IPS DF 6.9 (cell line): ENCODE measurements around the gene KRTAP6-3.

Experiments used
- DNase-seq: peaks from one replicate; pipeline ENCODE4 v3.0.0-alpha.2; 2013; ENCODE audit warnings: low read depth, low spot score
- H3K27ac ChIP-seq: one replicate; pipeline ENCODE4 v1.5.1; 2013; ENCODE audit warnings: low read length, control low read depth
- H3K27me3 ChIP-seq: 2 replicates; pipeline ENCODE4 v1.6.1; 2013; ENCODE audit warnings: mild to moderate bottlenecking, low read length; ENCODE audit not compliant: control insufficient read depth, insufficient read depth
- H3K36me3 ChIP-seq: 2 replicates; pipeline ENCODE4 v1.6.1; 2013; ENCODE audit warnings: low read length; ENCODE audit not compliant: control insufficient read depth, insufficient read depth
- H3K4me1 ChIP-seq: 2 replicates; pipeline ENCODE4 v1.6.1; 2013; ENCODE audit warnings: low read length; ENCODE audit not compliant: control insufficient read depth, insufficient read depth
- H3K4me3 ChIP-seq: 2 replicates; pipeline ENCODE4 v1.5.1; 2013; ENCODE audit warnings: mild to moderate bottlenecking, low read length
- H3K9me3 ChIP-seq: 2 replicates; pipeline ENCODE4 v1.6.1; 2013; ENCODE audit warnings: low read length, inconsistent platforms; ENCODE audit not compliant: control insufficient read depth, insufficient read depth
- WGBS: extraction: QIAGEN DNeasy Blood & Tissue Kit; methylation state at CpG from one replicate; pipeline ENCODE4 v1.1.7; 2013; ENCODE audit warnings: mixed read lengths, missing lambda C conversion rate; ENCODE audit not compliant: insufficient read length, insufficient coverage; 5-methylcytosine and 5-hydroxymethylcytosine counted together

Gene KRTAP6-3

GRCh38 chr21:30592140-30592539 lies at the start of gene KRTAP6-3:
Gene KRTAP6-3, plus strand, starts transcription at chr21:30592440. Its CDS starts 6 bp downstream, at chr21:30592446.
- WGBS = no CpG with 5 or more reads among the region's 4 CpGs
- H3K4me1 ChIP-seq = no peaks in the 10 kb centered on the region
- peaks cover 4% of the 10 kb centered on the region for H3K9me3 ChIP-seq
- H3K36me3 ChIP-seq = no peaks in the 10 kb centered on the region
- H3K4me3 ChIP-seq = no peak within 1 kb of the TSS
- DNase-seq = no peak
- no peaks in the 10 kb centered on the region for H3K27me3 ChIP-seq
- H3K27ac ChIP-seq = no peak within 1 kb of the TSS

GRCh38 chr21:30552782-30553181 lies 39.5 kb upstream of the KRTAP6-3 start:
- no peak overlapping the region for H3K27ac ChIP-seq
- no peaks in the 10 kb centered on the region for H3K4me1 ChIP-seq
- no peak for DNase-seq
- no CpG with 5 or more reads among the region's 1 CpG for WGBS
- H3K27me3 ChIP-seq = no peaks in the 10 kb centered on the region
- peaks cover 5% of the 10 kb centered on the region for H3K9me3 ChIP-seq
- no peak overlapping the region for H3K4me3 ChIP-seq
- H3K36me3 ChIP-seq = no peaks in the 10 kb centered on the region

GRCh38 chr21:30555095-30555494 lies 37.1 kb upstream of the KRTAP6-3 start:
- DNase-seq = no peak
- no peaks in the 10 kb centered on the region for H3K4me1 ChIP-seq
- WGBS = no CpG with 5 or more reads among the region's 2 CpGs
- no peak overlapping the region for H3K27ac ChIP-seq
- no peaks in the 10 kb centered on the region for H3K27me3 ChIP-seq
- H3K9me3 ChIP-seq = peaks cover 7% of the 10 kb centered on the region
- H3K4me3 ChIP-seq = no peak overlapping the region
- H3K36me3 ChIP-seq = no peaks in the 10 kb centered on the region

GRCh38 chr21:30561264-30561895 lies 30.9 kb upstream of the KRTAP6-3 start, which contains the start of gene KRTAP19-7:
Gene KRTAP19-7, minus strand, starts transcription at chr21:30561314. Its CDS starts 25 bp downstream, at chr21:30561289.
- DNase-seq = no peak
- H3K27ac ChIP-seq = no peak within 1 kb of the TSS
- no peaks in the 10 kb centered on the region; the same call in 1 of the 2 replicates for H3K4me1 ChIP-seq
- no peaks in the 10 kb centered on the region for H3K27me3 ChIP-seq
- no peaks in the 10 kb centered on the region for H3K36me3 ChIP-seq
- no peak within 1 kb of the TSS for H3K4me3 ChIP-seq
- H3K9me3 ChIP-seq = peaks cover 8% of the 10 kb centered on the region
- no CpG with 5 or more reads among the region's 2 CpGs for WGBS

- peaks cover 5% of the 10 kb centered on the region for H3K9me3 ChIP-seq
- WGBS = no CpG with 5 or more reads among the region's 2 CpGs
- H3K4me3 ChIP-seq = no peak overlapping the region
- H3K4me1 ChIP-seq = no peaks in the 10 kb centered on the region; the same call in 1 of the 2 replicates
- no peaks in the 10 kb centered on the region for H3K36me3 ChIP-seq
- H3K27me3 ChIP-seq = no peaks in the 10 kb centered on the region
- H3K27ac ChIP-seq = no peak overlapping the region
- no peak for DNase-seq
These were observed 30.3 kb upstream of the KRTAP6-3 start for GRCh38 chr21:30561957-30562356.

- Histone ChIP-seq H3K4me3 (no peak overlapping the region), H3K36me3 (no peaks in the 10 kb centered on the region), H3K27me3 (no peaks in the 10 kb centered on the region), H3K27ac (no peak overlapping the region), H3K4me1 (no peaks in the 10 kb centered on the region; the same call in 1 of the 2 replicates), H3K9me3 (peaks cover 5% of the 10 kb centered on the region)
- DNase-seq = no peak
- WGBS = no CpG with 5 or more reads among the region's 6 CpGs
These were observed 29.2 kb upstream of the KRTAP6-3 start for GRCh38 chr21:30563072-30563471.

GRCh38 chr21:30563630-30564029 lies 28.6 kb upstream of the KRTAP6-3 start:
- WGBS = no CpG with 5 or more reads among the region's 2 CpGs
- Histone ChIP-seq H3K36me3 (no peaks in the 10 kb centered on the region), H3K27me3 (no peaks in the 10 kb centered on the region), H3K4me3 (no peak overlapping the region), H3K9me3 (peaks cover 5% of the 10 kb centered on the region), H3K27ac (no peak overlapping the region), H3K4me1 (no peaks in the 10 kb centered on the region; the same call in 1 of the 2 replicates)
- DNase-seq = no peak

GRCh38 chr21:30567617-30568016 lies 24.6 kb upstream of the KRTAP6-3 start:
- DNase-seq = no peak
- Histone ChIP-seq H3K4me3 (no peak overlapping the region), H3K27ac (no peak overlapping the region), H3K4me1 (no peaks in the 10 kb centered on the region; the same call in 1 of the 2 replicates), H3K36me3 (no peaks in the 10 kb centered on the region), H3K27me3 (no peaks in the 10 kb centered on the region), H3K9me3 (peaks cover 2% of the 10 kb centered on the region)

GRCh38 chr21:30577766-30578165 lies 14.5 kb upstream of the KRTAP6-3 start:
- no peak overlapping the region for H3K27ac ChIP-seq
- H3K36me3 ChIP-seq = no peaks in the 10 kb centered on the region
- no peak overlapping the region for H3K4me3 ChIP-seq
- no peaks in the 10 kb centered on the region for H3K4me1 ChIP-seq
- H3K9me3 ChIP-seq = peaks cover 5% of the 10 kb centered on the region
- no peak for DNase-seq
- no peaks in the 10 kb centered on the region for H3K27me3 ChIP-seq

GRCh38 chr21:30579346-30579745 lies 12.9 kb upstream of the KRTAP6-3 start:
- Histone ChIP-seq H3K4me1 (no peaks in the 10 kb centered on the region), H3K36me3 (no peaks in the 10 kb centered on the region), H3K4me3 (no peak overlapping the region), H3K27ac (no peak overlapping the region), H3K27me3 (no peaks in the 10 kb centered on the region), H3K9me3 (peaks cover 6% of the 10 kb centered on the region)
- no peak for DNase-seq
- WGBS = no CpG with 5 or more reads among the region's 1 CpG

- H3K27ac ChIP-seq = no peak overlapping the region
- WGBS = no CpG with 5 or more reads among the region's 3 CpGs
These were observed 12.1 kb upstream of the KRTAP6-3 start for GRCh38 chr21:30580132-30580531.

More at GRCh38 chr21:30580132-30580531, 12.1 kb upstream of the KRTAP6-3 start:
- H3K27me3 ChIP-seq = no peaks in the 10 kb centered on the region
- no peaks in the 10 kb centered on the region for H3K4me1 ChIP-seq
- DNase-seq = no peak
- no peaks in the 10 kb centered on the region for H3K36me3 ChIP-seq
- no peak overlapping the region for H3K4me3 ChIP-seq
- peaks cover 6% of the 10 kb centered on the region for H3K9me3 ChIP-seq
